IPS-NIHi7 (cell line): Measurements from ENCODE around the gene SH3TC1.
A peak's percentile ranks its signal among the peaks of the same experiment; 100 is the strongest.

ENCODE experiments used
- DNase-seq: peaks from one replicate; pipeline ENCODE4 v3.0.0; 2012; ENCODE audit warnings: mixed read lengths; ENCODE audit errors: extremely low spot score

Gene SH3TC1

DNA sequence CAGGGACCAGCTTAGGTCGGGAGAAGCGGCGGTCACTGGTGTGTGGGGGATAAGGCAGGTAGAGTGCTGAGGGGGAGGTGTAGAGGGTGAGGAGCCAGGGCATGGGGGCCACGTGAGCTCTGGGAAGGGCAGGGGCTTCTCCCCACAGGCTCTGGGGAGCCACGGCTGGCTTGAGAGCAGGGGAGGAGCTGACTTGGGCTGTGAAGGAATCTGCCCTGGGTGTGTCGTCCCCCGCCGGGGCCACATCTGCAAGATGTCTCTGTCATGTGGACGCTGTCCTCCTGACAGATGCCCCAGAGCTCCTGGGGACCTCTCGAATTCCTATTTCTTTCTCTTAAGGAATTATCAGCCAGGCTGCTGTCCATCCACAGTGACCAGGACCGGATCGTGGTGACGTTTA is 15.0 kb downstream of the SH3TC1 start:
- DNase-seq, result no peak

DNA sequence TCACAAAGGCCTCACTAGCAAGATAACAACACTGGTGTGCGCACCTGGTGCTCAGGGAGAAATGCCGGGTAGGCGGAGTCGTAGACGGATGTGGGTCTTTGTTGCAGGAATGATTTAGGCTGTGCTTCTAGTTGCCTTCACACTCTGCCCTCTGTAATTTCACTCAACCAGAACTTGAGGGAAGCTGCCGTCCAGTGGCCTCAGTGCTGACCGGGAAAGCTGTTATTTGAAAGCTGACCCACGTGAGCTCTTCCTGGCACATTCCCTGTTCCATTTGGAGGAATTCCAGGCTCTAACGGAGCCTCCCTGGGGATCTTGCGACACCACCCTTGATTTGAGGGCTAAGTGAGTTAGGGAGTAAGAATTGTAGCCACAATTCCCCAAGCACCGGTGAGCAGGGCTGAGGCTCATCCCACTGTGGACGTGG is 15.9 kb downstream of the SH3TC1 start:
- no peak for DNase-seq

DNA sequence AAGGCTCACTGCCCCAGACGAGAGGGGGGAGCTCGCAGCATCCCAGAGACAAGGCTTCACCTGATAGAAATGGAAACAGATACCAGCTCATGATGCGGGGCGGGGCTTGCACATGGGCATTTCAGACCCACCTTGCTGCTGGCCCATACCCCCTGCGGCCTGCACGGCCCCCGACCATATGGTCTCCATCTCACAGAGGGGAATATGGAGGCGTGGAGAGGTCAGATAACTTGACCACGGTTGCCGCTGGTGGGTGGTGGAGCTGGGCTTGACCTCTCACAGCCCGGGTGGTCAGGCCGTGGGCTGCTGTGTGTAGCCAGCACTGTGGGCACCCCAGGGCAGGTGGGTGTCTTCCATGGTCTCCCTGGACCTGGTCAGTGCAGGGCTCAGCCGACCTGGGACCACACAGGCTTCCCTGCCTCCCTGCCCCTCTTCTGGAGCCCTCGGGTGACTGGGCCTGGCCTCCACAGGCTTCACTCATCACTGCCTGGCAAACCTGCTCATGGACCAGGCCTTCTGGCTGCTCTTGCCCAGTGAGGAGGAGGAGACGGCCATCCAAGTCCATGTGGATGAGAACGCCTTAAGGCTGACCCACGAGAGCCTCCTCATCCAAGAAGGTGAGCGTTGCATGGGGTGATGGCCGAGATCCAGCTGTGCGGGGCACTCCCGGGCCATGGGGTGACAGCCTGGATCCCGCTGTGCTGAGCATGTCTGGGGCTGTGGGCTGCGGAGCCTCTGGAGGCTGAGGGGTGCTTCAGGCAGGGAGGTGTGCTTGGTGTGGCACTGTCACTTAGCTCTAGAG is 16.8 kb downstream of the SH3TC1 start:
- DNase-seq, result no peak

DNA sequence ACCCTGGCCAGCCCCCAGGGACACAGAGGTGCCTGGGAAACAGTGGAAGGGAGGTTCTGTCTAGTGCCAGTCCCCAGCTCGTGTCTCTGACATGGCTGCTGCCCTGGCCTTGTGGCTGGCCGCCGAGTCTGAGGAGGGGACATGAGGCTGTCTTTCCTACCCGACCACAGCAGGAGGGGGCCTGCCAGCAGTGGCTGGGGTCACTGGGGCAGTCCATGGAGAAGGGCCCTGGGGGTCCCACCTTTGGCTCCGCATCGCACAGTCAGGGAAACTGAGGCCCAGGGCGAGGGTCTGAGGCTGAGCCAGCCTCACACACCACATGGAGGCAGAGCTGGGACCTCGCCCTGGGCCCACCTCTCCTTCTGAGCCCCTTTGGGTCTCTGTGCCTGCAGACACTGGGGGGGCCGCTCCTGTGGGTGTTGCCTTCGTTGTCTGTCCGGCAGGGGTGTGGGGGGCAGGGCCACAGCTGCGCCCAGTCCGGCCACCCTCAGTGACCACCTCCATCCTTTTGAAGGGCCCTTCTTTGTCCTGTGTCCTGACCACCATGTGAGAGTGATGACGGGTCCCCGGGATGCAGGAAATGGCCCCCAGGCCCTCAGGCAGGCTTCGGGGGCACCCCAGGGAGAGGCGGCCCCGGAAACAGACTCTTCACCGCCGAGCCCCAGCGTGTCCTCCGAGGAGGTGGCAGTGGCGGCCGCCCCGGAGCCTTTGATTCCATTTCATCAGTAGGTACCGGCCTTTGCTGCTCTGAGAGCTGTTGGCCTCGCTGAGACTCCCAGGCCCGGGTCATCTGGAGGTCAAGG is 17.6 kb downstream of the SH3TC1 start:
- DNase-seq, result no peak

DNA sequence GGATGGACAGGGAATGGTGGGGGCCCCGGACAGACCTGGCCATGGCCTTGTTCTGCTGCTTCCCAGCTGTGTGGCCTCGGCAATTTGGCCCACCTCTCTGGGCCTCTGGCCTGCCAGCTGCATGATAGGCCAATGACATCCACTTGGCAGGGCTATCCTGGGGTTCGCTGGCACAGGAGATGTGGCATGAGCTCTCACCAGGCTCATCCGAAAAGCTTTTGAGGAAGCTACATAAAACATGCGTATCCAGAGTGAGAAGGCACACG is 18.1 kb downstream of the SH3TC1 start:
- DNase-seq, result no peak

DNA sequence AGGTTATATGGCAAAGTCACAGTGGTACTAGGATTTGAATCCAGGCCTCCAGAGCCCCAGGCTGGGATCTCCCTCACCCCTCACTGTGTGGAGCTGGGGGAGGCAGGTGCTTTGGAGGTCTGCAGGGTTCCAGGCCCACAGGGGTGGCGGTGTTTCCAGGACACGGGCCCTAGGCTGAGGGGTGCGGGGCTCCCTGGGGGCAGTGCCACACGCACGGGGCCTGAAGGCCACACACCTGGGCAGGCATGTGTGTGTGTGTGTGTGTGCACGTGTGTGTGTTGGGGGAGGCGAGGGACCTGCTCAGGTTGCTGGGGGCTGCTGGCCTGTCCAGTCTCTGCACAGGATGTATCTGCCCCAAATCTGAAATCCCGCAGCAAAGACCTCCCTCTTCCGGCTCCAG is 18.8 kb downstream of the SH3TC1 start:
- no peak for DNase-seq

DNA sequence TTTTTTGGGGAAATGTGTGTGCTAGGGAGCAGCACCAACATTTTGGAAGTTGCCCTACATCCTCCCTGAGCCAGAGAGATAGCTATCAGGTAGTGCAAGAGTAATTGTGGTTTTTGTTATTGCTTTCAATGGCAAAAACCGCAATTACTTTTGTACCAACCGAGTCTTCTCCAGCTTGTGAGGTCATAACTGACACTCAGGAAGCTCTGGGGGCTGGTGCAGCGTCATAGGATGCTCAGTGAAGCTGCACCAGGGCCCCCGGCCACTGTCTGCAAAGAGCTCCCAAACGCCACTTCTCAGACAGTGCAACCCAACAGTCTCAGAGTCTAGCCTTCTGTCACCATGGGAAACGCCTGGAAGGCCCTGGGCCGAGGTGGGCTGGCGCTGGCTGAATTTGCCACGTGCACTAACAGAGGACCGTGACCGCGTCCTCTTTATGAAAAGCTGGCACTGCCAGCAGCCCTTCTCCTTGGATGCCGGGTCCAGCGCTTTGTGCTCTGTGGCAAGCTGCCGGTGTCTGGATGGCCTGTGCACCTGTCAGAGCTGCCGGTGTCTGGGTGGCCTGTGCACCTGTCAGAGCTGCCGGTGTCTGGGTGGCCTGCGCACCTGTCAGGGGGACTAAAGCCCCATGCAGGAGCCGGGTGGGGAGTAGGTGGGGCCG is 19.4 kb downstream of the SH3TC1 start:
- DNase-seq, result no peak

DNA sequence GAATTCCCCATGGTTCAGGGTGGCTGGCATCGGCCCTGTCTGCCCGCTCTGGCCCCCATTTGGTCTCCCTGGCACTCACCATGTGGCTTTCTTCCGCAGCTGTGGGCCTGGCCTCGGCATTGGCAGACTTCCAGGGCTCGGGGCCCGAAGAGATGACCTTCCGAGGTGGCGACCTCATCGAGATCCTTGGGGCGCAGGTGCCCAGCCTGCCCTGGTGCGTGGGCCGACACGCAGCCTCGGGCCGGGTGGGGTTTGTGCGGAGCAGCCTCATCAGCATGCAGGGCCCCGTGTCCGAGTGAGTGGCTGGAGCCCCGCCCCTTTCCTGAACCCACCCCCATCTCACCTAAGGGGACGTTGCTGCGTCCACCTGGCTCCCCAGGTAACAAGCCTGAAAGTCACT is 20.1 kb downstream of the SH3TC1 start:
- no peak for DNase-seq

DNA sequence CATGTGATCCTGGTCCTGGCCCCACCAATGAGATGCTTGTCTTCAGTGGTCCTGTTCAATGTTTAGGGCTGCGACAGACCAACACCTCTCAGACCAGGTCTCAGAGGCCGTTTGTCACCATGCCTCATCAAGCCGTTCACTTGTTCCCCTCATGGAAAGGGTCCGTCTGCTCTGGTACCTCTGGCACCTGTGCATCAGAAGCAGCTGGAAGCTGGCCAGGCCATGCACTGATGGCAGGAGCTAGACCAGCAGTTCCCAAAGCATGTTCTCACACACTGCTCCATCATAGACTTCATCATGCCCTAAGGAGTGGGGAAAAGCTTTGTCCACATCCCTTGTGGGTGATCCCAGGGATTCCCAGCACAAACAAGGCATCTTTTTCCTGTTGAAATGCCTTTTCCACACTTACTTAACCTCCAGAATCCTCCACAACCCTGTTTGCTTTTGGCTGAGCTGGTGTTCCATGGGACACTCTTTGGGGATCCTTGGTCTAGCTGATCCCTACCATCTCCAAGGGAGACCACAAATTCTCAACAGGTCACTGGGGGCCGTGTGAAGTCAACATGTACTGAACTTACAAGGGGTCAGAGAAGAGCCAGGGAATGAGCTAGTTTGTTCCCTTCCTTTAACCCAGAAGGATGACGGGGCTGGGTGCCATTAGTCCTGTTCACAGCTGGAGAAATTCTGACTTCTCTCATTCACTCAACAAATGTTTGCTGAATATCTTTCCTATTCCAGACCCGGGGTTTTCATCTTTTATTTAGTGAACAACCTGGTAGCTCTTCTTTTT is 21.8 kb downstream of the SH3TC1 start:
- DNase-seq, result no peak

DNA sequence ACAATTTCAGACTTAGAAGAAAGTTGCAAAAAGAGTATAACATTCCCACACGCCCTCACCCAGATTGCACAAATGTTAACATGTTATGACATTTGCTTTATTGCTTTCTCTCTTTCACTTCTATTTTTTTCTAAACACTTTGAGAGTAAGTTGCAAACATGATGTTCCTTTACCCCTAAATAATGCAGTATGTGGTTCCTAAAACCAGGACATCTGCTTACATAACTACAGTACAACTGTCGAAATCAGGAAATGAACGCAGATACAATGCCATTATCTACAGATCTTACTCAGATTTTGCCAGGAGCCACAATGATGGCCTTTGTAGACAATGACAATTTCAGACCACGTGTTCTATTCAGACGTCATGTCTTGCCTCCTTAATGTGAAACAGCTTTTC is 22.4 kb downstream of the SH3TC1 start:
- no peak for DNase-seq

DNA sequence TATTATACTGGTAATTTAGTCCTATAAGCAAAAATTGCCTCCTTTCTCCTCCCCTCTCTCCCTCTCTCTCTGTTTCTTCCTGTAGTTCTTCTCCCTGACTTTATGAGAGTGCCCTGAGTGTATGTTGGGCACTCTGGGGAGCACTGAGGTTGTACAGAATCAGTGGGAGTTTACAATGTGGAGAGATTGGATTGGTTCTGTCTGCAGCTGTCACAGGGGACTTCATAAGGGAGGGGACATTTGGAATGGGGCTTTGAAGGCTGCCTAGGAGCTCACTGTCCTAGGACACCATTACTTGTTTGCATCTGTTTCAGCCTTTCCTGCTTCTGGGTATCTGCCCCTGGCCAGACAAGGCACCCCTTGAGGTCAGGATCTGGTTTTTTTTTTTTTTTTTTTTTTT is 22.9 kb downstream of the SH3TC1 start:
- no peak for DNase-seq

DNA sequence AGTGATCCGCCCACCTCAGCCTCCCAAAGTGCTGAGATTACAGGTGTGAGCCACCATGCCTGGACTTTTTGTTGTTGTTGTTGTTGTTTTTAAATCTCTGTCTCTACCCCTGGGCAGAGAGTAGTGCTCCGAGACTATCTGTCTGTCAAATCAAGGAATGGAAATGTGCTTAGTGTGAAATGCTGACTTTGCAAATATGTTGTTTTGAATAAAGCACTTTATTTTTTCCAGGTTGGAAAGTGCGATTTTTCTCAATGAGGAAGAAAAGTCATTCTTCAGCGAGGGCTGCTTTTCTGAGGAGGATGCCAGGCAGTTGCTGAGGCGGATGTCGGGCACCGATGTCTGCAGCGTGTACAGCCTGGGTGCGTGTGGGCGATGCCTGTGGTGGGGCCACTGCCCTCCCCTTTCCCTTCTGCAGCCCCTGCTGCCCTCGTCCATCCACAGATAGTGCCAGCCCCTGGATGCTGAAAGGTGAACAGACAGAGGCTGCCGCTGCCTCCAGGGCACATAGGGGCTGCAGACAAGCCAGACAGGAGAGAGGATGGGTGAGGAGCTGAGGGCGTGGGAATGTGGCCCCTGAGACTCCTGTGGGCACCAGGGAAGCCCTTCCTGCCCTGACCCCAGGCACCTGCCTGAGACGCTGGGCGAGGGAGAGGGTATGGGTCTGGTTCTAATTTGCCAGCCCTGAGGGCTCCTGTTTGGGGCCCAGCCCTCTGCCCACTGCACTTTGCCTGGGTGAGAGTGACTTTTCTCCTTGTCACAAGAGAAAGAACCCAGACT is 23.7 kb downstream of the SH3TC1 start:
- DNase-seq, result no peak

DNA sequence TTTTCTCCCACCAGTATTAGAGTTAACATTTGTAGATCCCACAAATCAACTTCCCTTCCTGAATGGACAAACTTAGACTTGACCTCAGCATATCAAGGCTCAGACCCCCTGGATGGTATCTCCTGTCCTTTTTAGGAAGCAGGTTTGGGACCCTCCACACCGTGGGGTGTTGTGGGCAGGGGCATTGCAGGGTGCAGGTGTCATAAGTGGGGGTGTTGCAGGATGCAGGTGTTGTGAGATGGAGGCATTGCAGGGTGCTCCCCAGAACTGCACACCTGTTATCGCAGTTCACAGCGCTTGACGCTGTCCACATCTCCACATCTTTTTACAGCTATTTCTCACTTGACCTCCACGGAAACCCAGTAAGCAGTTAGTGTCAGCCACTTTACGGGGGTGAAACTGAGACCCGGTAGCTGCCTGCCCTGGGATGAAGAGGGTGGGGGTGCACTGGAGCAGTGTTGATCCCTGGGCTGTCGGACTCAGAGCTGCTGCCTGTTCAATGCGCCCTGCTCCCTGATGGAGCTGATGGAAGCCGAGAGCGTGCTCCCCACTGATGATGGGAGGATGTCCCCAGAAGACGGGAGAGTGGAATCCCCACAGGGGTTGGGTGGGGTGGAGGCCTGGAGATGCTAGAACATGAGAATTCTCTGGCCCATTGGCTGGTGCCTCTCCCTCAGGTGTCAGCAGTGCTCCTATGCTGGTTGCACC is 25.3 kb downstream of the SH3TC1 start:
- DNase-seq, result no peak

DNA sequence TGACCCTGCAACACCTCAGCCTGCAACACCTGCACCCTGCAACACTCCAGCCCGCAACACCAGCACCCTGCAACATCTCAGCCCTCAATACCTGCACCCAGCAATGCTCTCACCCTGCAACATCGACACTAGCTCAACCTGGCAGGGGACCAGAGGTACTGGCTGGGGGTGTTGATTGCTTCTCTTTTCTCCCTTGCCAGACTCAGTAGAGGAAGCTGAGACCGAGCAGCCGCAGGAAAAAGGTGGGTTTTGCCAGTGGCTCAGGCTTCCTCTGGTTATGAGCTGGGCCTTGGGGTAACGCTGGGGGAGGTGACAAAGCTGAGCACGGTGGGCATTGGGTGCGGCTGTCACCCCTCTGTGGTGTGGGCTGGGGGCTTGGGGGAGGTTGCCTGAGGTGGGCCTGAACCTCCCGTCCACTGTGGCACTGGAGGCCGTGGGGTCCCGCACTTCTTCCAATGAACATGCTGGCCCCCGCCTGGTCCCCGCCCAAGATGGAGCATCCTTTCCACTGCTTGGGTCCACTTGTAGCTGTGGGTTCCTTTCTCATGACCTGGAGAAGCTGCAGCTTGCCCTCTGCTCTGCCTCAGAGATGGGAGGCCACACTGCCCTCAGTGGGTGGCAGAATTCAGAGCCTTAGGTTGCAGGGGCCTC is 26.0 kb downstream of the SH3TC1 start:
- DNase-seq, result no peak

DNA sequence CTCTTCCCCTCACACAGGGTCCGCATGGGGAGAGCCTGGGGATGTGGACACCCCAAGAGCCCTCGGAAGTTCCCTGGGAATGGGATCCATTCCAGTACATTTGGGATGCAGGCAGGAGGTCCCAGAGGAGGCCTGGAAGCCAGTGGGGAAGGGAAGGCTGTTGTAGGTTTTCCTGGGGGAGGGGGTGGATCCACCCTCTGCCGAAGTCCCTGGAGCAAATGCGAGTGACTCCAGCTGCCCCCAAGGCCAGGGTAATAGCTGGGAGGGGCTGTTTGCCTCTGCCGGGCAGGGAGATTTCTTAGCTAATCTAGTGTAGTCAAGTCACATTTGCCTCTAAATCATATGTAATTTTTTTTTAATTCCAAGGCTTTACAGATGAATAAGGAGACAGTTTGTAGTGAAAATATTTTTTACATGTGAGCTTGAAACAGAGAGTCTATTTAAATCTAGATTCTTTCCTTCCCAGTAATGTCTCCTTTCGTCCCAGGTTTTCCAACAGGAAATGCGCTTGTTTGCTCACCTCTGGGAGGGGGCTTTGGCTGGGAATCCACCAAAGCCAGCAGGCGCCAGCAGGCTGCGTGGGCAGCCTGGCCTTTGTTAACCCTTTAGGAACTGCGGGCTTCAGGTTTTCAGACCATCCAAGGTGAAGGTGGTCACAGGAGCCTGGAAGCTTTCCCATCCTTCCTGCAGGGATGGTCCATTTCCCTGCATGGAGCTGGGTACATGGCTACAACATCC is 26.8 kb downstream of the SH3TC1 start:
- peak; percentile 86 for DNase-seq

DNA sequence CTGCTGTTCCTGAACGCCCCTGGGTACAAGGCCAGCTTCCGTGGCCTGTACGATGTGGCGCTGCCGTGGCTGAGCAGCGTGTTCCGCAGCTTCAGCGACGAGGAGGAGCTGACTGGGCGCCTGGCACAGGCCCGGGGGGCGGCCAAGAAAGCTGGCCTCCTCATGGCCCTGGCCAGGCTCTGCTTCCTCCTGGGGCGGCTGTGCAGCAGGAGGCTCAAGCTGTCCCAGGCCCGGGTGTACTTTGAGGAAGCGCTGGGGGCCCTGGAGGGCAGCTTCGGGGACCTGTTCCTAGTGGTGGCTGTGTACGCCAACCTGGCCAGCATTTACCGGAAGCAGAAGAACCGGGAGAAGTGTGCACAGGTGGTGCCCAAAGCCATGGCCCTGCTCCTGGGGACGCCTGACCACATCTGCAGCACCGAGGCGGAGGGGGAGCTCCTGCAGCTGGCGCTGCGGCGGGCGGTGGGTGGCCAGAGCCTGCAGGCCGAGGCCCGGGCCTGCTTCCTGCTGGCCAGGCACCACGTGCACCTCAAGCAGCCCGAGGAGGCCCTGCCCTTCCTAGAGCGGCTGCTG is 28.2 kb downstream of the SH3TC1 start:
- DNase-seq, result no peak

DNA sequence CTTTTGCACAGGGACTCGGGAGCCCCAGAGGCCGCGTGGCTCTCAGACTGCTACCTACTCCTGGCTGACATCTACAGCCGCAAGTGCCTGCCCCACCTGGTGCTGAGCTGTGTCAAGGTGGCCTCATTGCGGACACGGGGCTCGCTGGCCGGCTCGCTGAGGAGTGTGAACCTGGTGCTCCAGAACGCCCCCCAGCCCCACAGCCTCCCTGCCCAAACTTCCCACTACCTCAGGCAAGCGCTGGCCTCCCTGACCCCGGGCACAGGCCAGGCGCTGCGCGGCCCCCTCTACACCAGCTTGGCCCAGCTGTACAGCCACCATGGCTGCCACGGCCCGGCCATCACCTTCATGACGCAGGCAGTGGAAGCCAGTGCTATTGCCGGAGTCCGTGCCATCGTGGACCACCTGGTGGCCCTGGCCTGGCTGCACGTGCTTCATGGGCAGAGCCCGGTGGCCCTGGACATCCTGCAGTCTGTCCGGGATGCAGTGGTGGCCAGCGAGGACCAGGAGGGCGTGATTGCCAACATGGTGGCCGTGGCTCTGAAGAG is 28.8 kb downstream of the SH3TC1 start:
- DNase-seq, result no peak

DNA sequence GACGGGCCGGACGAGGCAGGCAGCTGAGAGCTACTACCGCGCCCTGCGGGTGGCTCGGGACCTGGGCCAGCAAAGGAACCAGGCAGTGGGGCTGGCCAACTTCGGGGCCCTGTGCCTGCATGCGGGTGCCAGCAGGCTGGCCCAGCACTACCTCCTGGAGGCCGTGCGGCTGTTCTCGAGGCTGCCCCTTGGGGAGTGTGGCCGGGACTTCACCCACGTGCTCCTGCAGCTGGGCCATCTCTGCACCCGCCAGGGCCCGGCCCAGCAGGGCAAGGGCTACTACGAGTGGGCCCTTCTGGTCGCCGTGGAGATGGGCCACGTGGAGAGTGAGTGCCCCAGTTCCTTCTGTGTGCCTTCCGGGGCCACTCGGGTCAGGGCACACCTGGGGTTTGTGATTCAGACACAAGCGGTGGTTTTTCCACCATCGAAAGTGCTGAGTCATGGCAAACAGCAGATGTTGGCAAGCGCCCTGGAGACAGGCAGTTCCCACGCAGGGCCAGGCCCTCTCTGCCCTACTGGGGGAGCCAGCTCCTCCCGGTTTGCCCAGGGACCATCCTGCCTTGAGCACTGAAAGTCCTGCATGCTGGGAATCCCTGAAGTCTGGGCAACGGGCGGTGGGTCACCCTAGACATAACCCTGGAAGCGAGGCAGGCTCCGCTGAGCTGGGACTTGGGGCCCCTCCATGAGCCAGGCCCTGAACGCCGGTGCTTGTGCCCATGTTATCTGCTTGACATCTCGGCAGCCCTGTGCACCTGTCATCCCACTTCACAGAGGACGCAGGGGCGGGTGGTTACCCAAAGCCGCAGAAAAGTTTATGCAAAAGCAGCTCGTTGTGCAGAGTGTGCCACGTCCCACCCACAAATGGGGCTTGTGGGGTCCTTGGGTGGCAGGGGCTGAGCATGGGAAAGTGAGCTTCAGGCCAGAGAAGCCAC is 29.5 kb downstream of the SH3TC1 start:
- DNase-seq, result no peak
